Upper lobe of left lung (tissue), 6 donors: ENCODE results near the gene SPOCK1. TPM values are rescaled to one million over a fixed set of nuclear protein-coding genes. Genes with fewer than 3 reads are reported as not detected.
A peak's percentile ranks its signal among the peaks of the same experiment; 100 is the strongest.

Experiments used
- ATAC-seq, 2 donors: fragments of 200-7000 bp; cut with Tn5 transposase; one replicate each; pipeline ENCODE4 v1.9.1; 2022; ENCODE audit warnings: mild to moderate bottlenecking in 2 of 2, moderate library complexity in 2 of 2; ENCODE audit not compliant: low FRiP score in 2 of 2
- DNase-seq, 2 donors: peaks; one replicate each; pipeline ENCODE4 v3.0.0-alpha.2; 2019 to 2020
- H3K27ac ChIP-seq, 4 donors: fragments of 200-600 bp; sonication (generic); one replicate each; pipeline ENCODE4 v1.5.1; 2016 to 2019
- H3K27me3 ChIP-seq, 4 donors: fragments of 200-600 bp; sonication (generic); one replicate each; pipeline ENCODE4 v1.5.1; 2017 to 2019
- H3K36me3 ChIP-seq, 4 donors: fragments of 200-600 bp; sonication (generic); one replicate each; pipeline ENCODE4 v1.5.1; 2016 to 2019
- H3K4me1 ChIP-seq, 4 donors: fragments of 200-600 bp; sonication (generic); one replicate each; pipeline ENCODE4 v1.5.1; 2018 to 2019
- H3K4me3 ChIP-seq, 4 donors: fragments of 200-600 bp; sonication (generic); one replicate each; pipeline ENCODE4 v1.5.1; 2017 to 2019; ENCODE audit warnings: mild to moderate bottlenecking in 2 of 4, moderate library complexity in 1 of 4
- H3K9me3 ChIP-seq, 4 donors: fragments of 200-600 bp; sonication (generic); one replicate each; pipeline ENCODE4 v1.5.1; 2018 to 2019
- EP300 ChIP-seq, 4 donors: sonication (generic); formaldehyde crosslinking; IDR thresholded peaks; one replicate each; pipeline ENCODE4 v1.5.1; 2017; ENCODE audit warnings: antibody characterized with exemption in 4 of 4, control low read depth in 2 of 4
- POLR2A ChIP-seq, 4 donors: fragments of 450-650 bp; IDR thresholded peaks; one replicate each; pipeline ENCODE4 v1.5.1; 2016 to 2017; ENCODE audit warnings: antibody characterized with exemption in 4 of 4, mild to moderate bottlenecking in 2 of 4
- POLR2AphosphoS5 ChIP-seq, 2 donors: sonication (generic); formaldehyde crosslinking; IDR thresholded peaks; one replicate each; pipeline ENCODE4 v1.5.1; 2017; ENCODE audit warnings: antibody characterized with exemption in 2 of 2
- WGBS, 2 donors: methylation state at CpG; one replicate each; pipeline ENCODE4 v1.1.5; 2017 to 2018; 5-methylcytosine and 5-hydroxymethylcytosine counted together
- total RNA-seq, 6 donors: library from RNA; depleted of rRNA in 4 of 6; stranded (reverse); fragments of >200 nt in 4 of 6; gene quantifications; one replicate each; pipeline versions ENCODE4 v1.1.0 to v1.2.1, GENCODE V29; 2016 to 2021
- TF ChIP-seq, protein P1 (sequence below), 6 experiments: fragments of 450-650 bp in 4 of 6; fragments of 200-600 bp in 2 of 6; sonication (generic) in 2 of 6; IDR thresholded peaks; one replicate each; pipeline ENCODE4 v1.5.1; 2016 to 2019; ENCODE audit warnings: antibody characterized with exemption in 6 of 6
- donor health status: DM: no; HTN: no; CAD: no; lungs with moderate emphysema.
- donor health status: DM: no; HTN: yes; CAD: no; lungs with severe emphysema.

The SPOCK1 gene
- total RNA-seq, 6 donors from 2014 or later, result 0.33 to 16.6 (median 2.0) TPM; not detected in 1

DNA sequence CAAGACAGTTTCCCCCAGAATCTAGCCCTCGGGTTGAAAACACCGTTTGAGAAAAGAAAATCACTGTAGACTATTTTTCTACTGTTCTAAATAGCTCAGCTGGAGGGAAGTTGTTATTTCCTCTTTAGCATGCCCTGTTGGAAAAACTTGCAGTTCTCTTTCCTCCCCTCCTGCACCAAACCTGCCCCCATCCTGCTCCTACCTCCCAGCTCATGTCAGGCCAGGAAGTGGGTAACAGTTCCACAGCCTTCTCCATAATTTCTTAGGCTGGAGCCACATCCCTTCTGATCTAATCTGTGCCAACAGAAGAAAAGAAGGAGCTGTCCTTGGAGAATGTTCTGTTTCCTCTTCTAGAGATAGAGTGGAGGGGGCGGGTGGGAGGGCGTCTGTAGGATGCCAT is 437.7 kb downstream of the SPOCK1 start:
- ATAC-seq (no peak), DNase-seq (no peak)
- Histone ChIP-seq H3K27me3 (no peaks in the 10 kb centered on the region), H3K27ac (no peak overlapping the region), H3K36me3 (no peaks in the 10 kb centered on the region), H3K4me3 (no peak overlapping the region), H3K4me1 (no peaks in the 10 kb centered on the region), H3K9me3 (no peaks in the 10 kb centered on the region)
- no peak for TF ChIP-seq EP300 (IDR thresholded peaks at IDR 0.05)
- no peak for TF ChIP-seq POLR2AphosphoS5 (IDR thresholded peaks at IDR 0.05)
- TF ChIP-seq, protein P1, sequence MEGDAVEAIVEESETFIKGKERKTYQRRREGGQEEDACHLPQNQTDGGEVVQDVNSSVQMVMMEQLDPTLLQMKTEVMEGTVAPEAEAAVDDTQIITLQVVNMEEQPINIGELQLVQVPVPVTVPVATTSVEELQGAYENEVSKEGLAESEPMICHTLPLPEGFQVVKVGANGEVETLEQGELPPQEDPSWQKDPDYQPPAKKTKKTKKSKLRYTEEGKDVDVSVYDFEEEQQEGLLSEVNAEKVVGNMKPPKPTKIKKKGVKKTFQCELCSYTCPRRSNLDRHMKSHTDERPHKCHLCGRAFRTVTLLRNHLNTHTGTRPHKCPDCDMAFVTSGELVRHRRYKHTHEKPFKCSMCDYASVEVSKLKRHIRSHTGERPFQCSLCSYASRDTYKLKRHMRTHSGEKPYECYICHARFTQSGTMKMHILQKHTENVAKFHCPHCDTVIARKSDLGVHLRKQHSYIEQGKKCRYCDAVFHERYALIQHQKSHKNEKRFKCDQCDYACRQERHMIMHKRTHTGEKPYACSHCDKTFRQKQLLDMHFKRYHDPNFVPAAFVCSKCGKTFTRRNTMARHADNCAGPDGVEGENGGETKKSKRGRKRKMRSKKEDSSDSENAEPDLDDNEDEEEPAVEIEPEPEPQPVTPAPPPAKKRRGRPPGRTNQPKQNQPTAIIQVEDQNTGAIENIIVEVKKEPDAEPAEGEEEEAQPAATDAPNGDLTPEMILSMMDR (IDR thresholded peaks at IDR 0.05), result no peak
- no peak for TF ChIP-seq POLR2A (IDR thresholded peaks at IDR 0.05)
- 25 to 42% methylated on average over 4 of the region's 4 CpGs for WGBS, 2 donors

DNA sequence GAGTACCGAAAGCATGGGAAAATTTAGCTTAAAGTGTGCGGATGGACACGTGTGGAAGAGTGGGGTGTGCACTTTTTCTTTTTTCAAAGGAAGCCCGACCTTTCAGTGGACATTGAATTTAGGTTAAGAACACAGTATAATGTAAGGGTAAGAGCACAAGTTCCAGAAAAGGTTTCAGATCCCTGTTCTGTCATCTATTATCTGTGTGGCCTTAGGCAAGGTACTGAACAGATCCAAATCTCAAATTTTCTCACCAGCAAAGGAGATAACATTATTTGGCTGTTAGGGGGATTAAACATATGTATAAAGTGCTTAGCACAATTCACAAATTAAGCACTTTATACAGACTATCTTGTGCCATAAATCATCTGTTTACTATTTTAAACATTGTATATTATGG is 441.0 kb downstream of the SPOCK1 start:
- no peak overlapping the region for H3K4me3 ChIP-seq
- H3K36me3 ChIP-seq, result no peaks in the 10 kb centered on the region
- TF ChIP-seq, protein P1 (IDR thresholded peaks at IDR 0.05), result no peak
- TF ChIP-seq EP300 (IDR thresholded peaks at IDR 0.05), result no peak
- no peak for TF ChIP-seq POLR2AphosphoS5 (IDR thresholded peaks at IDR 0.05)
- TF ChIP-seq POLR2A (IDR thresholded peaks at IDR 0.05), result no peak
- H3K27me3 ChIP-seq, result no peaks in the 10 kb centered on the region
- ATAC-seq, result no peak
- no peaks in the 10 kb centered on the region for H3K9me3 ChIP-seq
- H3K27ac ChIP-seq, result no peak overlapping the region
- DNase-seq, result no peak
- H3K4me1 ChIP-seq, result no peaks in the 10 kb centered on the region
- 80 to 91% methylated on average over 4 of the region's 4 CpGs for WGBS, 2 donors

DNA sequence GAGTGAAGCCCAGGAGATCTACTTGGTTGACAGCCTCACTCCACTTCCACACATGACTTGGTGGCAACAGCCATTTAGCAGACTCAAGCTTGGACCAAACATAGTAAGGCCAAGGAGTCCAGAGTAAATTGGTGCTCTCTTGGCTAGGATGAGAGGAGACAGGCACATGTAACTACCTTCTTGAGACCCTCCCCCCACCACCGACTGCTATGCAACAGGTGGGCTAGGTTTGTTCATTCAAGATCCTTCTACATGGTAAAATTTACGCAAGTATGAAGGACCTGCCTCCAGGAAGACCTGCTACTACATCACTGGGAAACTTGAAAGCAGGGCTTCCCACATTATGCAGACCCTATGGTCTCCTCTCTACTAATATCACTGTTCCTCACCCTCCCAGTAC is 442.4 kb downstream of the SPOCK1 start:
- Histone ChIP-seq H3K9me3 (no peaks in the 10 kb centered on the region), H3K27ac (no peak overlapping the region), H3K36me3 (no peaks in the 10 kb centered on the region), H3K27me3 (no peaks in the 10 kb centered on the region), H3K4me3 (no peak overlapping the region), H3K4me1 (no peaks in the 10 kb centered on the region)
- TF ChIP-seq EP300 (IDR thresholded peaks at IDR 0.05) (no peak), POLR2A (IDR thresholded peaks at IDR 0.05) (no peak), POLR2AphosphoS5 (IDR thresholded peaks at IDR 0.05) (no peak)
- TF ChIP-seq, protein P1 (IDR thresholded peaks at IDR 0.05), result no peak
- 88 to 92% methylated on average over 2 of the region's 2 CpGs for WGBS, 2 donors
- DNase-seq, result no peak
- no peak for ATAC-seq

DNA sequence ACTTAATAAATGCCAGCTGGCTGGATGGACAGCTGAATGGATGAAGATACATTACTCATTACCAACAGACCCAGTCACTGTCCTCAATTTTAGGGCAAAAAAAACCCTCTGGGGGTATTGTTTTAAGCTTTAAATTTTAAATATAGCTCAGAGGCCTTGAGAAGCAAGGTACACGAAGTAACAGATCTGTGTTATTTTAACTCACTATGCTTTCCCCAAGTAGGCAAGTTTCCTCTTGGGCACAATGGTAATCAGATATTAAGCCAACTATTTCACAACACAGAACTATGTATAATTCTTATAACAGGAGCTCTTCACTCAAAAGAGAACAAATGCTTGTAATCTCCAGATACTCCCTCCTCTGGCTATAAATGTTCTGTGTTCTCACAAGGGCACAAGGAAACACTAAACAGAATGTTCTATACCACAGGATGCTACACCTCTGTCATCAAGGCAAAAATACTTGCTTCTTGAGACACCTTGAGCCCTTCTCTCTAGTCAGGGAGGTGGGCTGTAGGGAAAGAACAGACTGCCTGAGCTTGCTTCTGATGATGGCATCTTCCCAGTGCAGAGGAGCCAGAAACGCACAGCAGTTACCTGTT is 443.8 kb downstream of the SPOCK1 start:
- no peak overlapping the region for H3K4me3 ChIP-seq
- ATAC-seq (peak in 1 of 2 donors; percentile 19), DNase-seq (no peak)
- WGBS, 2 donors, result 47 to 49% methylated on average over 1 to 2 of the region's 2 CpGs
- no peaks in the 10 kb centered on the region for H3K9me3 ChIP-seq
- no peaks in the 10 kb centered on the region for H3K27me3 ChIP-seq
- H3K27ac ChIP-seq, result no peak overlapping the region
- no peaks in the 10 kb centered on the region for H3K36me3 ChIP-seq
- H3K4me1 ChIP-seq, result no peaks in the 10 kb centered on the region
- TF ChIP-seq POLR2AphosphoS5 (IDR thresholded peaks at IDR 0.05), result no peak
- no peak for TF ChIP-seq POLR2A (IDR thresholded peaks at IDR 0.05)
- TF ChIP-seq EP300 (IDR thresholded peaks at IDR 0.05), result no peak
- TF ChIP-seq, protein P1 (IDR thresholded peaks at IDR 0.05), result no peak

DNA sequence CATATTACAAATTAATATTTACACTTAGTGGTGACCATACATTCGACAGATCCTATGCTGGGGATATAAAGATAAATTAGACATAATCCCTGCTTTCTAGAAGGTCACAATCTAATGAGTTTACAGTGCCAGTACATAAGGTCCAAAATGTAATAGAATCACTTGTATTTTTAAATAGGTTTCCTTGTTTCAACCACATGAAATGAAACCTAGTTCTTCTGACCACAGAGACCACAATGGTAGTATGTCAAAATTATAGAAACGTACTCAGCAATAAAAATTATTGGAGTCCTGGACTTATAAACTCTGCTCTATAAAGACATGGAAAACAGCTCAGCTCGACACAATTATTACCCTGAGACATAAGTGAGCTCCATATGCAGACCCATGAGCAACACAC is 444.3 kb downstream of the SPOCK1 start:
- DNase-seq (no peak), ATAC-seq (no peak)
- WGBS, 2 donors, result 67 to 75% methylated on average over 3 of the region's 3 CpGs
- no peak overlapping the region for H3K4me3 ChIP-seq
- TF ChIP-seq EP300 (IDR thresholded peaks at IDR 0.05) (no peak), POLR2A (IDR thresholded peaks at IDR 0.05) (no peak)
- H3K9me3 ChIP-seq, result no peaks in the 10 kb centered on the region
- no peaks in the 10 kb centered on the region for H3K36me3 ChIP-seq
- no peak overlapping the region for H3K27ac ChIP-seq
- no peaks in the 10 kb centered on the region for H3K4me1 ChIP-seq
- no peaks in the 10 kb centered on the region for H3K27me3 ChIP-seq
